ENCODE measurements around the gene PTPRE. TPM values are rescaled to one million over a fixed set of nuclear protein-coding genes. Genes with fewer than 3 reads are reported as not detected.
A peak's percentile ranks its signal among the peaks of the same experiment; 100 is the strongest.

The PTPRE gene
- total and polyA plus RNA-seq, 10 of the 15 experiments (the other 5 are each of a cell fraction or from before 2014, with no cell fraction given), result 2.9 to 7.6 (median 5.8) TPM

DNA sequence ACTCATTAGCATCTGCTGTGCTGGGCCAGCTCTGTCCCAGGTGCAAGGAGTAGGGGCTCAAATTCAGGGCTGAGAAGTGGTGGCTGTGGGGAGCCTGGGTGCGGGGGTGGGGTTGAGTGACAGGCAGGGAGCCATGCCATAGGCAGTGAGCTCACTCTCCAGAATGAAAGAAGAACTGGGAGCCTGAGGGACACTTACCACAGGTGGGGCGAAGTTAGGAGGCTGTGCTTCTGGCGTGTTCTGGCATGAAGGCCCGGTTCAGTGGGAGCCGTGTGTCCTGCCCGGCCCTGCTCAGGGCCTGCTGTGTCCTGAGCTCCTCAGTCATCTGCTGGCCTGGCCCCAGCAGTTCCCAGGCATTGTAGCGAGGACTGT, 156.8 kb downstream of the PTPRE start:
- no peaks in the 10 kb centered on the region for H3K27me3 ChIP-seq (replicated peaks in 1 of 2; ENCODE audit: control insufficient read depth in 2 of 2, insufficient read depth in 2 of 2, low read length in 1 of 2)
- RAD21 ChIA-PET (ENCODE audit: unreplicated experiment), result interaction anchor here (2.1 to 5.5 kb wide), 3 partner anchors 16 to 28 kb away, joined by 6 to 82 read pairs (median 25); no protein-coding TSS in a partner anchor
- DNase-seq (ENCODE audit: low read depth, low spot score), result no peak
- H3K4me1 ChIP-seq (ENCODE audit: control insufficient read depth, insufficient read depth, low read length), result peaks cover 36% of the 10 kb centered on the region
- H3K79me2 ChIP-seq (ENCODE audit: control insufficient read depth, insufficient read depth, low read length), result no peaks in the 10 kb centered on the region
- SMC1A ChIA-PET (ENCODE audit: uncharacterized antibody, unreplicated experiment), result interaction anchor here (0.7 to 5.0 kb wide), 8 partner anchors 13 to 87 kb away, joined by 3 to 116 read pairs (median 4); no protein-coding TSS in a partner anchor
- CTCF ChIA-PET, result interaction anchor here (0.6 to 5.0 kb wide), 8 partner anchors 9 to 86 kb away, joined by 3 to 73 read pairs (median 8); no protein-coding TSS in a partner anchor
- H3K9ac ChIP-seq (ENCODE audit: control insufficient read depth, insufficient read depth, low read length), result peak overlapping the region; percentile 35; the same call in 1 of the 2 replicates
- 8% methylated on average over 7 of the region's 7 CpGs for WGBS (ENCODE audit: insufficient coverage, insufficient replicate concordance, low lambda C conversion rate, missing lambda C conversion rate)
- H4K20me1 ChIP-seq (ENCODE audit: control insufficient read depth, insufficient read depth), result no peaks in the 10 kb centered on the region
- BruUV-seq (replicated peaks), result no TSS peak
- peaks cover 0 to 8% of the 10 kb centered on the region in 2 experiments; a peak in 2 of 4 replicates for H3K36me3 ChIP-seq (ENCODE audit: control insufficient read depth in 2 of 2, insufficient read depth in 2 of 2, low read length in 1 of 2)
- in situ Hi-C loops (cut with MboI), result no loop called here
- ATAC-seq, result peak; percentile 37
- peak overlapping the region; percentile 37; the same call in 1 of the 2 replicates for H3K4me3 ChIP-seq
- H3K27ac ChIP-seq (ENCODE audit: control insufficient read depth, insufficient read depth), result peak overlapping the region; percentile 76
- POLR2A ChIA-PET, result interaction anchor here (0.8 to 10.2 kb wide), 5 partner anchors 14 to 60 kb away, joined by 4 to 117 read pairs (median 5); no protein-coding TSS in a partner anchor
- H2AFZ ChIP-seq (ENCODE audit: control insufficient read depth, low read depth, low read length), result peak overlapping the region; percentile 10
- FAIRE-seq, result no peak
- H3K9me3 ChIP-seq (replicated peaks; ENCODE audit: control insufficient read depth, insufficient read depth, low read length), result no peaks in the 10 kb centered on the region
- intact Hi-C loops (cut with micrococcal nuclease; ENCODE audit: unreplicated experiment), result loop anchor here (1.0 kb wide), 1 partner anchor 16 kb away; no protein-coding TSS in a partner anchor
- H3K4me2 ChIP-seq (ENCODE audit: control insufficient read depth, insufficient read depth), result peak overlapping the region; percentile 73
- TF ChIP-seq POLR2AphosphoS5 (IDR thresholded peaks at IDR 0.05; ENCODE audit: low read length) (no peak), YBX1 (IDR thresholded peaks at IDR 0.05) (no peak), EP300 (IDR thresholded peaks at IDR 0.05; ENCODE audit: borderline replicate concordance in 1 of 2, control insufficient read depth in 1 of 2, low read depth in 2 of 2, low read length in 2 of 2) (0 out of 4 replicates have a peak, but pooled peaks of 1 of the 2 experiments have one; percentile 1), RBBP5 (conservative IDR thresholded peaks at IDR 0.05) (no peak), ATF7 (IDR thresholded peaks at IDR 0.05; ENCODE audit: low read depth) (peak; percentile 11; the same call in 1 of the 2 replicates), EGR1 (IDR thresholded peaks at IDR 0.05; ENCODE audit: borderline replicate concordance in 1 of 2, low read depth in 2 of 2, low read length in 2 of 2) (peak in 1 of 2 experiments; percentile 96; a peak in 2 of 3 replicates), BCL11A (IDR thresholded peaks at IDR 0.05; ENCODE audit: low read depth, low read length) (peak; percentile 36; the same call in 1 of the 2 replicates), HDAC2 (IDR thresholded peaks at IDR 0.05) (no peak), EED (IDR thresholded peaks at IDR 0.05; ENCODE audit: low read depth) (peak; percentile 49), CHD2 (IDR thresholded peaks at IDR 0.05; ENCODE audit: borderline replicate concordance, low read depth, low read length) (no peak), TCF12 (IDR thresholded peaks at IDR 0.05; ENCODE audit: low read depth, low read length) (peak; percentile 60), SUPT20H (IDR thresholded peaks at IDR 0.05; ENCODE audit: borderline replicate concordance, control insufficient read depth, low read depth, low read length) (no peak), SPI1 (IDR thresholded peaks at IDR 0.05; ENCODE audit: borderline replicate concordance, insufficient read depth, low read depth, low read length) (peak; percentile 66; the same call in 1 of the 2 replicates), RUNX3 (IDR thresholded peaks at IDR 0.05; ENCODE audit: low read length) (peak; percentile 23; the same call in 1 of the 2 replicates)
- TF ChIP-seq, protein P1, sequence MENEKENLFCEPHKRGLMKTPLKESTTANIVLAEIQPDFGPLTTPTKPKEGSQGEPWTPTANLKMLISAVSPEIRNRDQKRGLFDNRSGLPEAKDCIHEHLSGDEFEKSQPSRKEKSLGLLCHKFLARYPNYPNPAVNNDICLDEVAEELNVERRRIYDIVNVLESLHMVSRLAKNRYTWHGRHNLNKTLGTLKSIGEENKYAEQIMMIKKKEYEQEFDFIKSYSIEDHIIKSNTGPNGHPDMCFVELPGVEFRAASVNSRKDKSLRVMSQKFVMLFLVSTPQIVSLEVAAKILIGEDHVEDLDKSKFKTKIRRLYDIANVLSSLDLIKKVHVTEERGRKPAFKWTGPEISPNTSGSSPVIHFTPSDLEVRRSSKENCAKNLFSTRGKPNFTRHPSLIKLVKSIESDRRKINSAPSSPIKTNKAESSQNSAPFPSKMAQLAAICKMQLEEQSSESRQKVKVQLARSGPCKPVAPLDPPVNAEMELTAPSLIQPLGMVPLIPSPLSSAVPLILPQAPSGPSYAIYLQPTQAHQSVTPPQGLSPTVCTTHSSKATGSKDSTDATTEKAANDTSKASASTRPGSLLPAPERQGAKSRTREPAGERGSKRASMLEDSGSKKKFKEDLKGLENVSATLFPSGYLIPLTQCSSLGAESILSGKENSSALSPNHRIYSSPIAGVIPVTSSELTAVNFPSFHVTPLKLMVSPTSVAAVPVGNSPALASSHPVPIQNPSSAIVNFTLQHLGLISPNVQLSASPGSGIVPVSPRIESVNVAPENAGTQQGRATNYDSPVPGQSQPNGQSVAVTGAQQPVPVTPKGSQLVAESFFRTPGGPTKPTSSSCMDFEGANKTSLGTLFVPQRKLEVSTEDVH (IDR thresholded peaks at IDR 0.05; ENCODE audit: low read depth, partially characterized antibody), result no peak
- TF ChIP-seq, protein P2, sequence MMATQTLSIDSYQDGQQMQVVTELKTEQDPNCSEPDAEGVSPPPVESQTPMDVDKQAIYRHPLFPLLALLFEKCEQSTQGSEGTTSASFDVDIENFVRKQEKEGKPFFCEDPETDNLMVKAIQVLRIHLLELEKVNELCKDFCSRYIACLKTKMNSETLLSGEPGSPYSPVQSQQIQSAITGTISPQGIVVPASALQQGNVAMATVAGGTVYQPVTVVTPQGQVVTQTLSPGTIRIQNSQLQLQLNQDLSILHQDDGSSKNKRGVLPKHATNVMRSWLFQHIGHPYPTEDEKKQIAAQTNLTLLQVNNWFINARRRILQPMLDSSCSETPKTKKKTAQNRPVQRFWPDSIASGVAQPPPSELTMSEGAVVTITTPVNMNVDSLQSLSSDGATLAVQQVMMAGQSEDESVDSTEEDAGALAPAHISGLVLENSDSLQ (IDR thresholded peaks at IDR 0.05), result peak; percentile 97
- TF ChIP-seq, protein P3, sequence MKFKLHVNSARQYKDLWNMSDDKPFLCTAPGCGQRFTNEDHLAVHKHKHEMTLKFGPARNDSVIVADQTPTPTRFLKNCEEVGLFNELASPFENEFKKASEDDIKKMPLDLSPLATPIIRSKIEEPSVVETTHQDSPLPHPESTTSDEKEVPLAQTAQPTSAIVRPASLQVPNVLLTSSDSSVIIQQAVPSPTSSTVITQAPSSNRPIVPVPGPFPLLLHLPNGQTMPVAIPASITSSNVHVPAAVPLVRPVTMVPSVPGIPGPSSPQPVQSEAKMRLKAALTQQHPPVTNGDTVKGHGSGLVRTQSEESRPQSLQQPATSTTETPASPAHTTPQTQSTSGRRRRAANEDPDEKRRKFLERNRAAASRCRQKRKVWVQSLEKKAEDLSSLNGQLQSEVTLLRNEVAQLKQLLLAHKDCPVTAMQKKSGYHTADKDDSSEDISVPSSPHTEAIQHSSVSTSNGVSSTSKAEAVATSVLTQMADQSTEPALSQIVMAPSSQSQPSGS (IDR thresholded peaks at IDR 0.05; ENCODE audit: low read length), result no peak
- TF ChIP-seq, protein P4, sequence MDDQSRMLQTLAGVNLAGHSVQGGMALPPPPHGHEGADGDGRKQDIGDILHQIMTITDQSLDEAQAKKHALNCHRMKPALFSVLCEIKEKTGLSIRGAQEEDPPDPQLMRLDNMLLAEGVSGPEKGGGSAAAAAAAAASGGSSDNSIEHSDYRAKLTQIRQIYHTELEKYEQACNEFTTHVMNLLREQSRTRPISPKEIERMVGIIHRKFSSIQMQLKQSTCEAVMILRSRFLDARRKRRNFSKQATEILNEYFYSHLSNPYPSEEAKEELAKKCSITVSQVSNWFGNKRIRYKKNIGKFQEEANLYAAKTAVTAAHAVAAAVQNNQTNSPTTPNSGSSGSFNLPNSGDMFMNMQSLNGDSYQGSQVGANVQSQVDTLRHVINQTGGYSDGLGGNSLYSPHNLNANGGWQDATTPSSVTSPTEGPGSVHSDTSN (IDR thresholded peaks at IDR 0.05; ENCODE audit: insufficient replicate concordance, low read depth, low read length), result peak; percentile 89
